CD4-positive, alpha-beta T cell (primary cell): Measurements from ENCODE around the gene ATIC. TPM values are rescaled to one million over a fixed set of nuclear protein-coding genes. Genes with fewer than 3 reads are reported as not detected.

Source experiments
- ATAC-seq: fragments of 200-7000 bp; cut with Tn5 transposase; one replicate; pipeline ENCODE4 v1.10.0; 2022; ENCODE audit warnings: mild to moderate bottlenecking; ENCODE audit not compliant: poor library complexity
- CTCF ChIA-PET: fragments of 350-600 bp; sonication (Branson Sonifier 250); formaldehyde crosslinking; loops from one replicate; lab custom pipeline; 2021; ENCODE audit warnings: antibody characterized with exemption, inconsistent platforms; lab: Charles Lee
- POLR2A ChIA-PET: fragments of 350-600 bp; sonication (Branson Sonifier 250); formaldehyde crosslinking; loops from one replicate; lab custom pipeline; 2021; ENCODE audit warnings: antibody characterized with exemption, inconsistent platforms; lab: Charles Lee
- DNase-seq, 14 experiments: peaks; one replicate each; pipeline ENCODE4 v3.0.0-alpha.2; 2013 to 2020; ENCODE audit warnings: mixed read lengths in 2 of 14
- H3K27ac ChIP-seq, 2 donors: one replicate each; pipeline versions ENCODE4 v1.5.1 to v1.7.0; 2013; ENCODE audit warnings: low read length in 2 of 2, low read depth in 1 of 2, mild to moderate bottlenecking in 1 of 2
- H3K27me3 ChIP-seq, 2 experiments: 1 replicate in 1 of 2; 2 replicates in 1 of 2; pipeline versions ENCODE4 v1.6.1 to v1.7.0; 2013; ENCODE audit warnings: low read length in 2 of 2, control low read depth in 1 of 2, mild to moderate bottlenecking in 1 of 2, moderate library complexity in 1 of 2; ENCODE audit not compliant: insufficient read depth in 2 of 2, control insufficient read depth in 1 of 2
- H3K36me3 ChIP-seq: one replicate; pipeline ENCODE4 v1.6.1; 2013; ENCODE audit warnings: low read length, control low read depth; ENCODE audit not compliant: insufficient read depth
- H3K4me1 ChIP-seq: one replicate; pipeline ENCODE4 v1.6.1; 2013; ENCODE audit warnings: low read length, control low read depth; ENCODE audit not compliant: insufficient read depth
- H3K4me3 ChIP-seq: one replicate; pipeline ENCODE4 v1.5.1; 2013; ENCODE audit warnings: mild to moderate bottlenecking, low read length, moderate library complexity
- H3K9me3 ChIP-seq, 2 experiments: 1 replicate in 1 of 2; 2 replicates in 1 of 2; pipeline versions ENCODE4 v1.6.1 to v1.7.0; 2013; ENCODE audit warnings: low read length in 2 of 2, mild to moderate bottlenecking in 2 of 2, control low read depth in 1 of 2, moderate library complexity in 1 of 2; ENCODE audit not compliant: control insufficient read depth in 1 of 2, insufficient read depth in 1 of 2
- H3K27ac Mint-ChIP-seq: one replicate; pipeline ENCODE4 v1.8.0; 2020; ENCODE audit warnings: mixed read lengths
- H3K27me3 Mint-ChIP-seq: one replicate; pipeline ENCODE4 v1.8.0; 2021; ENCODE audit warnings: mixed read lengths
- H3K36me3 Mint-ChIP-seq: one replicate; pipeline ENCODE4 v1.8.0; 2021; ENCODE audit warnings: low read depth, mixed read lengths
- H3K4me1 Mint-ChIP-seq: one replicate; pipeline ENCODE4 v1.8.0; 2021; ENCODE audit warnings: low read depth, mixed read lengths
- H3K4me3 Mint-ChIP-seq: one replicate; pipeline ENCODE4 v1.8.0; 2020; ENCODE audit warnings: mild to moderate bottlenecking, mixed read lengths
- H3K9me3 Mint-ChIP-seq: one replicate; pipeline ENCODE4 v1.8.0; 2020; ENCODE audit warnings: mixed read lengths
- CTCF ChIP-seq: fragments of 200-600 bp; IDR thresholded peaks from one replicate; pipeline ENCODE4 v1.8.0; 2022; ENCODE audit warnings: antibody characterized with exemption, mild to moderate bottlenecking
- intact Hi-C, 2 experiments: fragments of 100-400 bp; cut with DNase I in 1 of 2; cut with micrococcal nuclease in 1 of 2; formaldehyde crosslinking; loops; one replicate each; pipeline versions ENCODE4 v1.15.1 to v1.9.0; 2023 to 2025; cut with DNase I, micrococcal nuclease
- total RNA-seq, 174 experiments: library from RNA in 2 of 174; stranded (reverse) in 2 of 174; gene quantifications; one replicate each; pipeline ENCODE4 v1.2.3 and lab custom pipeline; 2021 to 2026

Gene ATIC
- total RNA-seq, 2 experiments from 2014 or later = 40.5 to 43.3 TPM

DNA sequence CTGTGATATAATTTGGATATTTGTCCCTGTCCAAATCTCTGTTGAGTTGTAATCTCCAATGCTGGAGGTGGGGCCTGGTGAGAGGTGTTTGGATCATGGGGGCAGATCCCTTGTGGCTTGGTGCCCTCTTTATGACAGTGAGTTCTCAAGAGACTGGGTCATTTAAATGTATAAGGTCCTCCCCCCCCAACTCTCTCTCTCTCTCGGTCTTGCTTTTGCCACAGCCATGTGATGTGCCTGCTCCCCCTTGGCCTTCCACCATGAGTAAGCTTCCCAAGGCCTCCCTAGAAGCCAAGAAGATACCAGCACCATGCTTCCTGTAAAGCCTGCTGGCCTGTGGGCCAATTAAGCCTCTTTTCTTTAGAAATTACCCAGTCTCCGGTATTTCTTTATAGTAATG is 65.4 kb downstream of the ATIC start:
- no peak for TF ChIP-seq CTCF
- Mint-ChIP-seq H3K9me3 (no peaks in the 10 kb centered on the region), H3K4me3 (no peak overlapping the region), H3K36me3 (peaks cover 20% of the 10 kb centered on the region), H3K4me1 (no peaks in the 10 kb centered on the region), H3K27ac (no peak overlapping the region), H3K27me3 (no peaks in the 10 kb centered on the region)
- intact Hi-C loops = no loop called here
- Histone ChIP-seq H3K4me3 (no peak overlapping the region), H3K27me3 (no peaks in the 10 kb centered on the region), H3K27ac (no peak overlapping the region), H3K4me1 (no peaks in the 10 kb centered on the region), H3K36me3 (no peaks in the 10 kb centered on the region), H3K9me3 (peaks cover 0 to 5% of the 10 kb centered on the region in 2 experiments)
- no peak for ATAC-seq
- CTCF ChIA-PET = no interaction called here
- POLR2A ChIA-PET = no interaction called here
- no peak for DNase-seq

- H3K27me3 Mint-ChIP-seq = no peaks in the 10 kb centered on the region
- Histone ChIP-seq H3K36me3 (no peaks in the 10 kb centered on the region), H3K9me3 (peaks cover 0 to 5% of the 10 kb centered on the region in 2 experiments), H3K27ac (no peak overlapping the region), H3K27me3 (no peaks in the 10 kb centered on the region), H3K4me1 (no peaks in the 10 kb centered on the region), H3K4me3 (no peak overlapping the region)
- ChIA-PET POLR2A (no interaction called here), CTCF (no interaction called here)
- intact Hi-C loops = no loop called here
- H3K9me3 Mint-ChIP-seq = no peaks in the 10 kb centered on the region
- no peak for DNase-seq
- H3K4me1 Mint-ChIP-seq = no peaks in the 10 kb centered on the region
- no peak overlapping the region for H3K27ac Mint-ChIP-seq
- no peak for ATAC-seq
- no peak overlapping the region for H3K4me3 Mint-ChIP-seq
- TF ChIP-seq CTCF = no peak
- H3K36me3 Mint-ChIP-seq = peaks cover 20% of the 10 kb centered on the region
Measured at GRCh38 chr2:215378045-215378444, 66.2 kb downstream of the ATIC start.

DNA sequence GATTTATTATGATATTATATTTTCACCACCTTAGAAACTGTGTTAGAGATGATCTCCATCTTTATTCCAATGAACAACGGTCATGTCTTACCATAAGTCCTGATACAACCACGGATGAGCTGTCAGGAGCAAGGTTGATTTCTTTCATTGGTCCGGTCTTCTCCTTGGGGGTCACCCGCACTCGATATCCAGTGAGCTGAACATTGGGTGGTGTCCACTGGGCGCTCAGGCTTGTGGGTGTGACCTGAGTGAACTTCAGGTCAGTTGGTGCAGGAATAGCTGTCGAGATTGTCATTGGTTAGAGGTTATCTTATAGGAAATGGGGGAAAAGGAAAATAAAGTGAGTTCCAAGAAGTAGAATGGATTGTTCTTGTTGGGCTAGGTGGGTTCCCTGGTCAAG is 67.2 kb downstream of the ATIC start:
- no peaks in the 10 kb centered on the region for H3K4me1 Mint-ChIP-seq
- H3K27me3 Mint-ChIP-seq = no peaks in the 10 kb centered on the region
- Histone ChIP-seq H3K4me3 (no peak overlapping the region), H3K9me3 (peaks cover 0 to 5% of the 10 kb centered on the region in 2 experiments), H3K27me3 (no peaks in the 10 kb centered on the region), H3K36me3 (no peaks in the 10 kb centered on the region), H3K4me1 (no peaks in the 10 kb centered on the region), H3K27ac (no peak overlapping the region)
- no peak overlapping the region for H3K27ac Mint-ChIP-seq
- no peak for TF ChIP-seq CTCF
- H3K4me3 Mint-ChIP-seq = no peak overlapping the region
- H3K9me3 Mint-ChIP-seq = no peaks in the 10 kb centered on the region
- H3K36me3 Mint-ChIP-seq = peaks cover 17% of the 10 kb centered on the region
- CTCF ChIA-PET = no interaction called here
- POLR2A ChIA-PET = no interaction called here
- intact Hi-C loops = no loop called here
- ATAC-seq (no peak), DNase-seq (no peak)
